ENCODE measurements around the gene CADM1.

- TF ChIP-seq CTCF (IDR thresholded peaks at IDR 0.05) (no peak), POLR2A (IDR thresholded peaks at IDR 0.05) (no peak)
Measured at GRCh38 chr11:115552151-115552772, 48.0 kb upstream of the CADM1 start.

Measured in prostate gland (tissue), 2 donors.